ENCODE results near the gene DAPK1.

Gene DAPK1

DNA sequence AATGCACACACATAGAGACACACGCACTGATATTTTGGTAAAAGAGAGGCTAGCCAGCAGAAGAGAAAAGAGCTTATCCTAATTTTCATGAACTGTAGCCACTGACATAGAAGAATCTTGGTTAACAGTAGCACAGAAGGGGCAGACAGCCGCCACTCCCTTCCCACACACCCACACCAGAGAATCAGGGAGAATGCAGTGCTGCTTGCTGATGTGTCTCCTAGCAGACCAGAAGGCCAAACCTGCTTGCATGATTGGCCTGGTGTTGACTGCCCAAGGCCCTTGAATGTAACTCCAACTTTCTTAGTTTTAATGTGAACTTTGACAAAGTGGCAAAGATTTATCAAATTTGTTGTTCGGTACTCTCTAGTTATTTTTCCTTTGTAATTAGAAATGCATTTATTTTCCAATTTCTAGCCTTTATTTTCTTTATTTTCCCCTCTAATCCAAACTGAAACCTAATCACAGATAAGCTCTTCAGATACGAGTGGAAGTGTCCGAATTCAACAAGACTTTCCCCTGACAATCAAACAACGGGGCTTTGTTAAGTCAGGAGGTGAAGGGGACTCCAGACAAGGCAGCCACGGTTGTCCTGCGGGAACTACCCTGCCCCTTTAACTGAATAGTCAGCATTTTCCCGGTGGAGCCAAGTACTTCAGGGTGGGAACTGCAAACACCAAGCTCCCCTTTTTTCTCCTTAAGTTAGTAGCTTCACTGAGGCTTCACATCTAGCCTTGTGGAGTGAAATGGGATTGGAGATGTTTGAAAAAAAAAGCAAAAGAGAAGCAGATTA is 146.3 kb downstream of the DAPK1 start:
- Histone ChIP-seq H3K27ac (ENCODE audit: low read depth, low read length, poor library complexity, severe bottlenecking) (no peak overlapping the region), H3K9me2 (ENCODE audit: low read depth, low read length) (no peaks in the 10 kb centered on the region), H3K4me1 (ENCODE audit: insufficient read depth, low read length, severe bottlenecking) (no peaks in the 10 kb centered on the region), H3K9ac (ENCODE audit: low read length) (no peak overlapping the region), H3K9me3 (ENCODE audit: low read length) (no peaks in the 10 kb centered on the region), H3K36me3 (ENCODE audit: insufficient read depth, low read length) (no peaks in the 10 kb centered on the region), H2AFZ (ENCODE audit: low read length) (no peak overlapping the region), H3K79me2 (ENCODE audit: insufficient read depth, low read length) (no peaks in the 10 kb centered on the region), H4K20me1 (ENCODE audit: insufficient read depth, low read length) (no peaks in the 10 kb centered on the region), H3K27me3 (ENCODE audit: insufficient read depth, low read length) (no peaks in the 10 kb centered on the region), H3K4me2 (ENCODE audit: low read length) (no peak overlapping the region), H3F3A (ENCODE audit: insufficient read depth, low read length) (no peaks in the 10 kb centered on the region), H3K4me3 (ENCODE audit: low read depth, low read length, poor library complexity, severe bottlenecking) (no peak overlapping the region)
- TF ChIP-seq, protein P1, sequence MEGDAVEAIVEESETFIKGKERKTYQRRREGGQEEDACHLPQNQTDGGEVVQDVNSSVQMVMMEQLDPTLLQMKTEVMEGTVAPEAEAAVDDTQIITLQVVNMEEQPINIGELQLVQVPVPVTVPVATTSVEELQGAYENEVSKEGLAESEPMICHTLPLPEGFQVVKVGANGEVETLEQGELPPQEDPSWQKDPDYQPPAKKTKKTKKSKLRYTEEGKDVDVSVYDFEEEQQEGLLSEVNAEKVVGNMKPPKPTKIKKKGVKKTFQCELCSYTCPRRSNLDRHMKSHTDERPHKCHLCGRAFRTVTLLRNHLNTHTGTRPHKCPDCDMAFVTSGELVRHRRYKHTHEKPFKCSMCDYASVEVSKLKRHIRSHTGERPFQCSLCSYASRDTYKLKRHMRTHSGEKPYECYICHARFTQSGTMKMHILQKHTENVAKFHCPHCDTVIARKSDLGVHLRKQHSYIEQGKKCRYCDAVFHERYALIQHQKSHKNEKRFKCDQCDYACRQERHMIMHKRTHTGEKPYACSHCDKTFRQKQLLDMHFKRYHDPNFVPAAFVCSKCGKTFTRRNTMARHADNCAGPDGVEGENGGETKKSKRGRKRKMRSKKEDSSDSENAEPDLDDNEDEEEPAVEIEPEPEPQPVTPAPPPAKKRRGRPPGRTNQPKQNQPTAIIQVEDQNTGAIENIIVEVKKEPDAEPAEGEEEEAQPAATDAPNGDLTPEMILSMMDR (IDR thresholded peaks at IDR 0.05; ENCODE audit: low read length): no peak
- no peak for TF ChIP-seq EZH2 (IDR thresholded peaks at IDR 0.05; ENCODE audit: borderline replicate concordance, low read length)

DNA sequence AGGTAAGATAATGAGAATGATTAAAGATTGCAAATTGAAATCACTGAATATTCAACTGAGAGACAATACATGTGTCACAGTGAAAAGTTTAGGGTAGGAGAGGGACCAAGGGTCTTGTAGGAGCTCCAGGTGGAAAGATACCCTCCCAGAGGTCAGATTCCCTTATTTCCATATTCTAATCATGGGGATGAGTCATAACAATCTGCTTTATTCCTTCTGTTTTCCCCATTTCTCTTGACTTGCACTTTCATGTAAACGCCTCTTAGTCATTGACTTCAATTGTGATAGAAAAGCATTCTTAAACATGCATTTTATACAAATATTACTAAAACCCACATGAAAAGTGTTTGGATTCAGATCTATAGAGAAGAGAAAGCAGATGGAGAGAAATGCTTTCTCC is 147.0 kb downstream of the DAPK1 start:
- Histone ChIP-seq H3K9me2 (ENCODE audit: low read depth, low read length) (no peaks in the 10 kb centered on the region), H4K20me1 (ENCODE audit: insufficient read depth, low read length) (no peaks in the 10 kb centered on the region), H2AFZ (ENCODE audit: low read length) (no peak overlapping the region), H3K9me3 (ENCODE audit: low read length) (no peaks in the 10 kb centered on the region), H3K27ac (ENCODE audit: low read depth, low read length, poor library complexity, severe bottlenecking) (no peak overlapping the region), H3K4me1 (ENCODE audit: insufficient read depth, low read length, severe bottlenecking) (no peaks in the 10 kb centered on the region), H3K36me3 (ENCODE audit: insufficient read depth, low read length) (no peaks in the 10 kb centered on the region), H3K27me3 (ENCODE audit: insufficient read depth, low read length) (no peaks in the 10 kb centered on the region), H3K4me3 (ENCODE audit: low read depth, low read length, poor library complexity, severe bottlenecking) (no peak overlapping the region), H3K9ac (ENCODE audit: low read length) (no peak overlapping the region), H3F3A (ENCODE audit: insufficient read depth, low read length) (no peaks in the 10 kb centered on the region), H3K79me2 (ENCODE audit: insufficient read depth, low read length) (no peaks in the 10 kb centered on the region), H3K4me2 (ENCODE audit: low read length) (no peak overlapping the region)
- TF ChIP-seq EZH2 (IDR thresholded peaks at IDR 0.05; ENCODE audit: borderline replicate concordance, low read length): no peak

DNA sequence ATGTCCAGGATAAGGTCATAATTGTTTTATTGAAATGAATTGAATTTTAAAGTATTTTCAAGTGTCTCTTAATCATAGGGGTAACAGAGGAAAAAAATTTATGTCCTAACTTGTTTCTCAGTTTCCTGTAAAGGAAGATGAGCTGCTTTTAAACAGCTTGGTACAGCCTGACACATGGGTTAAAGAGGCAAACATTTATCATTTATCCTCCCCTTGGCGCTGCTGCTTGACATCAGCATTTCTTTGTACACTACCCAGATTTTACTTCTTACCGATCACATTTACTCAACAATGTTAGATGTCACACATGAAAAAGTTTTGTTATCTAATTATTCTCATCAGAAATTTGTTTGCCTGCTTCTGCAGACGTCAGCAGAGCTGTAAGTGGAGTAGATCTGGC is 148.9 kb downstream of the DAPK1 start:
- Histone ChIP-seq H4K20me1 (ENCODE audit: insufficient read depth, low read length) (no peaks in the 10 kb centered on the region), H3F3A (ENCODE audit: insufficient read depth, low read length) (no peaks in the 10 kb centered on the region), H3K79me2 (ENCODE audit: insufficient read depth, low read length) (no peaks in the 10 kb centered on the region), H3K4me1 (ENCODE audit: insufficient read depth, low read length, severe bottlenecking) (no peaks in the 10 kb centered on the region), H3K9me2 (ENCODE audit: low read depth, low read length) (no peaks in the 10 kb centered on the region), H3K36me3 (ENCODE audit: insufficient read depth, low read length) (no peaks in the 10 kb centered on the region), H3K4me3 (ENCODE audit: low read depth, low read length, poor library complexity, severe bottlenecking) (no peak overlapping the region), H2AFZ (ENCODE audit: low read length) (no peak overlapping the region), H3K4me2 (ENCODE audit: low read length) (no peak overlapping the region), H3K9ac (ENCODE audit: low read length) (no peak overlapping the region), H3K27ac (ENCODE audit: low read depth, low read length, poor library complexity, severe bottlenecking) (no peak overlapping the region), H3K9me3 (ENCODE audit: low read length) (no peaks in the 10 kb centered on the region), H3K27me3 (ENCODE audit: insufficient read depth, low read length) (no peaks in the 10 kb centered on the region)
- no peak for TF ChIP-seq EZH2 (IDR thresholded peaks at IDR 0.05; ENCODE audit: borderline replicate concordance, low read length)
- TF ChIP-seq, protein P1 (IDR thresholded peaks at IDR 0.05; ENCODE audit: low read length): no peak

DNA sequence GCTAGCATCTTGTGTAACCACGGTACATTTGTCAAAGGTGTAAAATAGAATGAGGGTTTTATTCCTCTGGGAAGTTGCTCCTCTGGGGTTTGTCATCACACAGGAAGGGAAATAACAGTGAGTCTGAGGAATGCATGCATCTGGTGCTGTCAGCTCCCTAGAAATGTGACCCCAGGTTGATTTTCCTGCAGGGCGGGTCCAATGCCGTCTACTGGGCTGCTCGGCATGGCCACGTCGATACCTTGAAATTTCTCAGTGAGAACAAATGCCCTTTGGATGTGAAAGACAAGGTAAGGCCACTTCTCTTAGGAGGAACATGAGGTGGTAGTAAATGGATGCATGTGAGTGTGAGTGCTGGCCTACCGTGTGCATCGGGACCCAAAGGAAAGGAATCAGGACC is 149.4 kb downstream of the DAPK1 start:
- Histone ChIP-seq H3K79me2 (ENCODE audit: insufficient read depth, low read length) (no peaks in the 10 kb centered on the region), H3K9me2 (ENCODE audit: low read depth, low read length) (no peaks in the 10 kb centered on the region), H3K36me3 (ENCODE audit: insufficient read depth, low read length) (no peaks in the 10 kb centered on the region), H4K20me1 (ENCODE audit: insufficient read depth, low read length) (no peaks in the 10 kb centered on the region), H3F3A (ENCODE audit: insufficient read depth, low read length) (no peaks in the 10 kb centered on the region), H3K4me2 (ENCODE audit: low read length) (no peak overlapping the region), H3K27me3 (ENCODE audit: insufficient read depth, low read length) (no peaks in the 10 kb centered on the region), H3K27ac (ENCODE audit: low read depth, low read length, poor library complexity, severe bottlenecking) (no peak overlapping the region), H3K9me3 (ENCODE audit: low read length) (no peaks in the 10 kb centered on the region), H3K4me3 (ENCODE audit: low read depth, low read length, poor library complexity, severe bottlenecking) (no peak overlapping the region), H2AFZ (ENCODE audit: low read length) (no peak overlapping the region), H3K4me1 (ENCODE audit: insufficient read depth, low read length, severe bottlenecking) (no peaks in the 10 kb centered on the region), H3K9ac (ENCODE audit: low read length) (no peak overlapping the region)
- TF ChIP-seq, protein P1 (IDR thresholded peaks at IDR 0.05; ENCODE audit: low read length): no peak
- no peak for TF ChIP-seq EZH2 (IDR thresholded peaks at IDR 0.05; ENCODE audit: borderline replicate concordance, low read length)

Measured in OCI-LY1 (cell line).